IMR-90 (cell line): ENCODE measurements around the gene FARP1.

Experiments
- MAZ ChIP-seq: IDR thresholded peaks from 2 replicates; pipeline ENCODE4 v1.6.1; 2012; ENCODE audit warnings: low read depth, mild to moderate bottlenecking, low read length, improper control_type of control experiment, moderate library complexity, borderline replicate concordance
- MXI1 ChIP-seq: IDR thresholded peaks from 2 replicates; pipeline ENCODE4 v1.6.1; 2012; ENCODE audit warnings: low read depth, mild to moderate bottlenecking, low read length, moderate library complexity, borderline replicate concordance
- POLR2A ChIP-seq: IDR thresholded peaks from 2 replicates; pipeline ENCODE4 v1.6.1; 2012; ENCODE audit warnings: mild to moderate bottlenecking, low read depth, low read length
- RAD21 ChIP-seq: IDR thresholded peaks from 2 replicates; pipeline ENCODE4 v1.6.1; 2012; ENCODE audit warnings: low read length, improper control_type of control experiment
- RCOR1 ChIP-seq: IDR thresholded peaks from 2 replicates; pipeline ENCODE4 v1.6.1; 2012; ENCODE audit warnings: mild to moderate bottlenecking, low read length, improper control_type of control experiment; ENCODE audit not compliant: insufficient replicate concordance
- SMC3 ChIP-seq: fragments of 150-350 bp; IDR thresholded peaks from 2 replicates; pipeline ENCODE4 v1.6.1; 2016; ENCODE audit warnings: low read depth, mild to moderate bottlenecking, antibody characterized with exemption, low read length, moderate library complexity
- TF ChIP-seq, protein P1 (sequence below): conservative IDR thresholded peaks from 2 replicates; pipeline ENCODE4 v1.5.1; 2012; ENCODE audit warnings: mild to moderate bottlenecking, low read depth, low read length, improper control_type of control experiment
- TF ChIP-seq, protein P2 (sequence below): fragments of 150-350 bp; IDR thresholded peaks from 2 replicates; pipeline ENCODE4 v1.6.1; 2016; ENCODE audit warnings: low read depth, mild to moderate bottlenecking, low read length, moderate library complexity, borderline replicate concordance

DNA sequence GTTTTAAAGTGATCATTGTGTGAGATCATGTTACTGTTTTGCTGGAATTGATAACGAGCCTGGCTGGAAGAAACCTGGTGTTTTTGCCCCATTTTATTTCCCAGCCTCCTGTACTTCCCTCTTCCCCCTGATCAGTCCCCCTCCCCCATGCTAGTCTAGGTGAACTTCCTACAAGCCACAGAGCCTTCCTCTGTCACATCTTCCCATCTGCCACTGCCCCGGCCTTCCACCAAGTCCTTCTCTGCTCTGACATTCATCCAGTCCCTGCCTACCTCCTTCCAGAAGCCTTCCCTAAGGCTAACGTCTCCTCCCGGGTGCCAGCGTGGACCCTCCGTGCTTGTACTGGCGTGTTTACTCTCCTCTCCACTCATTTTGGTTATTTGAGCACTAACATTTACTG lies 14.3 kb downstream of the FARP1 start:
- TF ChIP-seq, protein P1, sequence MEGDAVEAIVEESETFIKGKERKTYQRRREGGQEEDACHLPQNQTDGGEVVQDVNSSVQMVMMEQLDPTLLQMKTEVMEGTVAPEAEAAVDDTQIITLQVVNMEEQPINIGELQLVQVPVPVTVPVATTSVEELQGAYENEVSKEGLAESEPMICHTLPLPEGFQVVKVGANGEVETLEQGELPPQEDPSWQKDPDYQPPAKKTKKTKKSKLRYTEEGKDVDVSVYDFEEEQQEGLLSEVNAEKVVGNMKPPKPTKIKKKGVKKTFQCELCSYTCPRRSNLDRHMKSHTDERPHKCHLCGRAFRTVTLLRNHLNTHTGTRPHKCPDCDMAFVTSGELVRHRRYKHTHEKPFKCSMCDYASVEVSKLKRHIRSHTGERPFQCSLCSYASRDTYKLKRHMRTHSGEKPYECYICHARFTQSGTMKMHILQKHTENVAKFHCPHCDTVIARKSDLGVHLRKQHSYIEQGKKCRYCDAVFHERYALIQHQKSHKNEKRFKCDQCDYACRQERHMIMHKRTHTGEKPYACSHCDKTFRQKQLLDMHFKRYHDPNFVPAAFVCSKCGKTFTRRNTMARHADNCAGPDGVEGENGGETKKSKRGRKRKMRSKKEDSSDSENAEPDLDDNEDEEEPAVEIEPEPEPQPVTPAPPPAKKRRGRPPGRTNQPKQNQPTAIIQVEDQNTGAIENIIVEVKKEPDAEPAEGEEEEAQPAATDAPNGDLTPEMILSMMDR, result no peak
- no peak for TF ChIP-seq POLR2A
- TF ChIP-seq SMC3, result no peak
- TF ChIP-seq MAZ, result no peak
- TF ChIP-seq RCOR1, result no peak
- no peak for TF ChIP-seq MXI1
- TF ChIP-seq, protein P2, sequence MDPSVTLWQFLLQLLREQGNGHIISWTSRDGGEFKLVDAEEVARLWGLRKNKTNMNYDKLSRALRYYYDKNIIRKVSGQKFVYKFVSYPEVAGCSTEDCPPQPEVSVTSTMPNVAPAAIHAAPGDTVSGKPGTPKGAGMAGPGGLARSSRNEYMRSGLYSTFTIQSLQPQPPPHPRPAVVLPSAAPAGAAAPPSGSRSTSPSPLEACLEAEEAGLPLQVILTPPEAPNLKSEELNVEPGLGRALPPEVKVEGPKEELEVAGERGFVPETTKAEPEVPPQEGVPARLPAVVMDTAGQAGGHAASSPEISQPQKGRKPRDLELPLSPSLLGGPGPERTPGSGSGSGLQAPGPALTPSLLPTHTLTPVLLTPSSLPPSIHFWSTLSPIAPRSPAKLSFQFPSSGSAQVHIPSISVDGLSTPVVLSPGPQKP, result no peak
- no peak for TF ChIP-seq RAD21
